HG03521 (cell line): Measurements from ENCODE around the gene ZNF638.

Experiments used
- ATAC-seq: cut with Tn5 transposase; IDR thresholded peaks from one replicate; pipeline ENCODE4 v1.9.1; 2021; ENCODE audit warnings: mild to moderate bottlenecking, moderate library complexity; ENCODE audit not compliant: unreplicated experiment

The ZNF638 gene

DNA sequence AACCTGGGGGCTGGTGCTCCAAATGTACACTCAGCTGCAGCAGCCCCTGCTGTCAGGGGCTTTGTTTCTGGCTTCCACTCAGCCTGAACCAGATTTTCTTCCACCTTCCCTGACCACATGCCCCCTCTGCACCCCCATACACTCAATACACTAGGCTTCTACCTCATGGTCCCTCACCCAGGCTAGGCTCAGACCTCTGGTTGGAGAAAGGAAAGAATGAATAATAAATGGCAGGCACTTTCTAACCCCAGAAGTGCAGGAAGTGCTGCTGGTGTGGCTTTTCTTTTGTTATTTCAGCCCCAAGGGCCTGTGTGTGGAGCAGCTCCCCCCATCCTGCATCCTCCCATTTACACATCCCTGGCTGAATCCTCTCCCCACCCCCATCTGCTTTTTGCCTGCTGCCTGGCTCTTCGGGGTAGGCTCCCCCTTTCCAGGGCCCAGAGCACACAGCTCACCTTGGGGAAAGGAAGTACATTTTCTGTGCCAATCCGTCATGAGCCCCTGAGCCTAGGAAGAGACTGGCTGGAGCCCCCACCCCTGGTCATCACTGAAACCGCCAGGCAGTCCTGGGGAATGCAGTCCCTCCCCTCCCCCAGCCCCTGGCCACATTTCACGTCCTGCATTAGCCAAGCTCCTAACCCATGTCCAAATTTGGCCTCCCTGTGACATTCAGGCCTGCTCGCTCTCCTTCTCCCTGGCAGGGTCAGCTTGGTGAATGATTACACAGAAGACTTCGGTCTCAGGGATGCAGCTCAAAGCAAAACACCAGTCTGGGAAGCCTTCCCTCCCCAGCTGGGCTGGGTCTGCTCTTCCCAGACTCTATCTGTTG, 124.4 kb downstream of the ZNF638 start:
- ATAC-seq: no peak

DNA sequence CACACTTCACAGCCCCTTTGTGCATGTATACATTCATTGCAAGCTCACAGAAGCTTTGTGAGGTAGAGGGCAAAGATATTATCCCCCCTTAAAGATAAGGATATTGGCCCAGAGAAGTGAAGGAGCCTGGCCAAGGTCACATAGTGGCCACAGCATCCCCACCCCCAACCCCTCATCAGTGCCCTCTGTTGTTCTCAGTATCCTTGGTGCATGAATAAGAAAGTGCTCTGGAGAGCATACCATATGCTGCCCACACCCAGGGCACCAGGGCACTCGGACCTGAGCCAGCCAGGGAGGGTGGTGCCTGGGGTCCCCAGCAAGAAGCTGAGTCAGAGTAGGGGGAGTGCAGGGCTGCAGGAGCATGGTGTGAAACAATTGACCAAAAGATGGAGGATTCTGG, 125.0 kb downstream of the ZNF638 start:
- no peak for ATAC-seq

GRCh38 chr2:71457123-71457915, 125.7 kb downstream of the ZNF638 start:
- no peak for ATAC-seq

GRCh38 chr2:71457923-71458322, 126.3 kb downstream of the ZNF638 start:
- no peak for ATAC-seq

- ATAC-seq: no peak
These were observed 127.0 kb downstream of the ZNF638 start for GRCh38 chr2:71458413-71459083.

DNA sequence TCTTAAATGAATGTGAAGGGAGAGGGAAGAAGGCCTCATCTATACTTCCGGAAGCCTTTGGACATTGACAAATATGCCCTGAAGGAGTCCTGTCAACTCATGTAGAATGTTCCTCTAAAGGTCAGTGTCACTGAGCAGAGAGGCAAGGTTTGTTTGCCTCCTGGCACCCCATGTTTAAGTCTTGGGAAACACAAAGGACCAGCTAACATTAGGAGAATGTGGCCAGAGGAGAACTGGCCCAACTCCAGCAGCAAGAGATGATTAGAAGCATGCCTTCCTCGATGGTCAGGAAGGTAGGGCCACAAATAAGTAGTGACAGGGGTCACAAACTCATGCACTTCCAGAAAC, 127.5 kb downstream of the ZNF638 start:
- no peak for ATAC-seq

- no peak for ATAC-seq
These were observed 128.5 kb downstream of the ZNF638 start for GRCh38 chr2:71460056-71460455.

- ATAC-seq: no peak
These were observed 129.2 kb downstream of the ZNF638 start for GRCh38 chr2:71460595-71461303.

DNA sequence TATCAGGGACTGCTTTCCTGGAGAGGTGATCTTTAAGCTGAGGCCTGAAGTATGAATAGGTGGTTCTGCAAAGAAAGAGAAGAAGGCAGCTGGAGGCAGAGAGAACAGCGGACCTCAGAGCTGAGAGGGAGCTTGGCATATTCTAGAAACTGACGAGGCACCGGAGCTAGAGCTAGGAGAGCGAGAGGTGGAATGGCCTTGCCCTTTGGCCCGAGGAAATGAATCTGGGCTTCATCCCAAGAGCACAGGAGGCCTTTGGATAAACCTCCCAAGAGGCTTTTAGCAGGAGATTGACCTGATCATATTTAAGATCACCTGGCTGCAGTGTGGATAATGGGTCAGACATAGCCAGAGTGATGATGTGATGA, 129.7 kb downstream of the ZNF638 start:
- no peak for ATAC-seq

- no peak for ATAC-seq
These were observed 130.5 kb downstream of the ZNF638 start for GRCh38 chr2:71462056-71462605.

DNA sequence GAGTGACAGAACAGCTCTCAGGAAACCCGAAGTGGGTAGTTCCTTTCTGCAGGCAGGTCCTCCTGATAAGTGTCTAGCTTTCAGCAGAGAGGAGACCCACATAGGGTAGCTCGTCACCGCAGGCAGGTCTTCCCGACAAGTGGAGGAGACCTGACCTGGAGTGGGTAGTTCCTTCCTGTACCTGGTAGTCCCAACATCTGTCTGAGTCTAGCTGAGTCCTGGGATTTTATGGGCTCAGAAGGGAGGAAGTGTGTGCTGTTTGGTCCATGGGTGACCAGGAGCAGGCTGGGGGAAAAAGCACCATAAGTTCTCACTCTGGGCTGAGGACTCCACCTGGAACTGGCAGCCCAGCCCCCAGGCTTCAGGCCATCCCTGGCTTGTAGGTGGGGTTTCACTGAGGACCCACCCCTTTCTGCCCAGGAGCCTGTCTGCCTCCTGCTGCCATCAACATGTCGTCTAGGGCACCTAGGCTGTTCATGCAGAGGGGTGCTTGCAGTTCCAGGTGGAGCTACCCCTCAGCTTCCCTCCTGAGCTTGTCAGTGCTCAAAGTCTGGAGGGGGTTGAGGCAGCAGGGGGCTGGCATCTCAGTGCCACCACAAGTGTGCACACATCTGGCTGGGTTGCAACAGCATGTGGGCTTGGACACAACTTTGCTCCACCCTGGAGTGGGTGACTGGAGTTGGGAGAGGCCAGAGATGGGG, 131.2 kb downstream of the ZNF638 start:
- ATAC-seq: no peak

DNA sequence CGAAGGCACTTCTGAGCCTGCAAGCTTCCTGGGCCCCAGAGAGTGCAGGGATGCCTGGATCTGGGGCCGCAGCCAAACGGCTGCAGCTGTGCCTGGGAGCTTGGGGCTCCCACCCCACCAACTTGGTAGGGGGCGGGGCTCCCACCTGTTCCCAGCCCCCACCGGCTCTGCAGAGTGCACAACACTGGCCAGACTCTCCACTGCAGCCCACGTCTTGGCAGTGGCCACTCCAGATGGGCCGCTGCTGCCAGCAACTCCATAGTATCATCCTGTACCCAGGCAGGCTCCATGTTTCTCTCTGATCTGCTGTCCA, 131.7 kb downstream of the ZNF638 start:
- no peak for ATAC-seq

- no peak for ATAC-seq
These were observed 132.8 kb downstream of the ZNF638 start for GRCh38 chr2:71464389-71464788.

GRCh38 chr2:71465356-71465755, 133.8 kb downstream of the ZNF638 start:
- no peak for ATAC-seq

DNA sequence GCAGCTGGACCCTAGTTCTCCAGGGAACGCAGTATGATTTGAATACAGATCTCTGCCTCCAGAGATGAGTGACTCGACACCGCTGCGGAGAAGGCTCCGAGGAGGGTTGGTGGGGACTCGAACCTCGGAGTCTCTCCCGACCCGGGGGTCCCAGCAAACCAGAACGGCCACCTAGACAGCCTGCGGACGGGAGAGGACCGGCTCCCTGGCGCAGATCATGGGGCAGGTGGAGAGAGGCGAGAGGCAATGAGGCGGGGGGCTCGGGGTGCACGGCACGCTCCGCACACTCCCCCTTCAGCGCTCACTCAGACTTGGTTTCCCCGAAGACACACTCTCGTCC, 134.3 kb downstream of the ZNF638 start:
- no peak for ATAC-seq

DNA sequence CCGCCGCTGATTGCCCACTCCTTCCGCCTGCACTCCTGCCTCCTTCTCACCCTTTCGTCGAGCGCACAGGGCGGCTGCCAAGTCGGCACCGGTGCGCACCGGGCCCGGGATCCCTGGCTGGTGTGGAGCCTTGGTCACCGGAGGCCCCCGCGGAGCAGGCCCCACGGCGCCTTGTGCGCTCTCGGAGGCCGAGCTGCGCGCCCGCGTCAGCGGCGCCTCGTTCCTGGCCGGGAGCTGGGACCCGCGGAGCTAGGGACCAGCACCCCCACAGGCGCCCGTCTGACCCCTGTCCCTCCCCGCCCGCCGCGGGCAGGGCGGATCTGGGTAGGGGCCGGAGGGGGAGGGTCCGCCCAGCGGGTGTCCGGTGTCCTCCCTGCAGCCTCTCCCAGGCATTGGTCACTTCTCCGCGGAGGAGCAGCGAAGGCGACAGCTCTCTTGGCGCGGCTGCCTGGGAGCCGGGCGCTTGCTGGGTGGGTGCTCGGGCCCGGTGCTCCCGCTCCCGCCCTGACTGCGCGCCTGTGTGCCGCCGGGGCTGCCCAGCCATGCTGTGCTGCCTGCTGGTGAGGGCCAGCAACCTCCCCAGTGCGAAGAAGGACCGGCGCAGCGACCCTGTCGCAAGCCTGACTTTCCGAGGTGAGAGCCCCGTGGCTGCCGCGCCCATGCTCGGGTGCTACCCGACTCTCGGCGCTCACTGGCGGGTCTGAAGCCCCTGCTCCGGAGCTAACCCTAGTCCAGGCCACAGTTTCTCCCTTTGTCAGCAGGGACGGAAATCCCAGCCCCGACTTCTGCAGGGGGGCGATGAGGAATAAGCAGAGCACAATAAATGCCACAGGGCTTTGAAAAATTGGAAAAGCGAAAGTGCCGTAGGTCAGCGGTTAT, 135.0 kb downstream of the ZNF638 start:
- no peak for ATAC-seq

- ATAC-seq: no peak
These were observed 135.7 kb downstream of the ZNF638 start for GRCh38 chr2:71467180-71467815.

DNA sequence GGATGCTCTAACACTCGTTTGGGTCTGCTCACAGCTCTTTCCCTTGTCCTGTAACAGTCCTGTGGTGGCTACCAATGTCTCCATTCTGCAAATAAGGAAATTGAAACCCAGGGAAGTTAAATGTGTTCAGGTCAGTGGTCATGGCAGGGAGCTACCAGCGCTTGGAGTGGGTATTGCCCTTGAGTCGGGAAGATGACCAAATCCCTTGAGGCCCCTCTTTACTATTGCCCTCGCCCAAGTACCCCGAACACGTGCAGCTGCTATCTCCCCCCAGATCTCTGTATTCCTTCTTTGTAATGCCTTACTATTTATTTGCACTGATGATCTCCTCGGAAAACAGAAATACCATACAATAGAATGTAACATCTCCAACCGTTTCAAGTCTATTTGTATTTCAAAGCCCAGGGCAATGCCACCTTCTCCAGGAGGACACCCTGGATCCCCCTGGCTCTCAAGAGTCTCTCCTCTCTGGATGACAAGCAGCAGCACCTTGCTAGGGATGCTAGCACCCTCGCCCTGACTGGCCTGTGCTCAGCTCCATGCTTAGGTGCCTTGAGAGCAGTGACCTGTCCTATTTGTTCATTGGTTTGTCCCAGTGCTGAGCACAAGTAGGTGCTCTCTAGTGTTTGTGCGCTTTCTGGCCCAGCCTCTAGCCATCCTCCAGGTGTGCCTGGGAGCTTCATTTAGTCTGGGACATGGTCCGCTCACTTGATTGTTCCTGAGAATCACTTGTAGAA, 136.9 kb downstream of the ZNF638 start:
- no peak for ATAC-seq
